Measurements from ENCODE around the gene LPIN1.

The LPIN1 gene

DNA sequence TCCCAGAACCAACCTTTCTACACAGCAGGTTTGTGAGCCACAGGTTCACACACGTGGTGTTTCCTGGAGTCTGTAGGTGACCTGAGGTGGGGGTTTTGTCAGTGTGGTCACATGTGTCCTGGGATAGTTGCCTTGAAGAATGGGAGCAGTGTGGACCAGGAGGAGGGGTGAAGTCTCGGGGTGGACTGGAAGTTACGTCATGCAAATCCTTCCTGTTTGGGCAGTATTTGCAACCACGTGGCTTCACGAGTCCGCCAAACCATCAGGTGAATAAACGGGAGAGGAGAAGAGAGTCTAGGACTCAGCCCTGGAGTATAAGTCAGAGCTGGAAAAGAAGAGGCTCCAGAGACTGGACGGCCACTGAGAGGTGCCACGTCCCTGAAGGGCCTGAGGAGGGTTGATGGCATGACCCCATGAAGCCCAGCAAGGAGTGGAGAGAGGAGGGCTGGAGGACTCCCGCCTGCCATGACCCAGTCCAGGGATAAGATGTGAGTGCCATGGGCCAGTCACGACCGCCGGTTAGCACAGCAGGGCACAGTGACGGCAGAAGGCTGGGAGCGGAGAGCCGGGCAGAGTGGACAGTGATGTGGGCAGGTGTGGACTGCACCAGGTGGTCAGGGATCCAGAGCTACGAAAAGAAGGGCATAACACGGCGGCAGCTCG is 16.5 kb downstream of the LPIN1 start:
- no peak for DNase-seq

DNA sequence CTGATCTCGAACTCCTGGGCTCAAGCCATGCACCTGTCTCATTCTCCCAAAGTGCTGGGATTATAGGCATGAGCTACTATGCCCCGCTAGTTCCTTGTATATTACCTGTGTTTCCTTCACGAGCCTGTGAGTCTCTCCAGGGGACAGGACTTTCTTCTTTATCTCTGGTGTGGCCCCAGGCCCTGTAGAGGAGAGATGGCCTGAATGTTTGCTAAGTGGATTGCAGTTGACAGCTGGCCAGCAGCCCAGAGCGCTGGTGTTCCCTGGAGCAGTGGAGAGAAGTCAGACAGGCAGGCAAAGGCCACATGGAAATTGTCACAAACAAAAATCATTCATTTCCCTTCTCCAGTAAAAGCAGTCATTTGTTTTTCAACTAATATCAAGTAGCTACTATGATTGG is 17.9 kb downstream of the LPIN1 start:
- DNase-seq, result no peak

DNA sequence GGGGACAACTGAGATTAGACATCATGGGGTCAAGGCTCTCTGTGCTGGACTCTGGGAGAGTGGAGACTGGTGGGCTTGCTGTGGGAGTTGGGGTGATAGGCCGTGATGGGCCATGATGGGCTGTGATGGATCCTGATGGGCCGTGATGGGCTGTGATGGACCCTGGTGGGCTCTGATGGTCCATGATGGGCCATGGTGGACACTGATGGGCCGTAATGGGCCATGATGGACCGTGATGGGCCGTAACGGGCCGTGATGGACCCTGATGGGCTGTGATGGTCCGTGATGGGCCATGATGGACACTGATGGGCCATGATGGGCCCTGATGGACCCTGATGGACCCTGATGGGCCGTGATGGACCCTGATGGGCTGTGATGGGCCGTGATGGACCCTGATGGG is 18.5 kb downstream of the LPIN1 start:
- no peak for DNase-seq

DNA sequence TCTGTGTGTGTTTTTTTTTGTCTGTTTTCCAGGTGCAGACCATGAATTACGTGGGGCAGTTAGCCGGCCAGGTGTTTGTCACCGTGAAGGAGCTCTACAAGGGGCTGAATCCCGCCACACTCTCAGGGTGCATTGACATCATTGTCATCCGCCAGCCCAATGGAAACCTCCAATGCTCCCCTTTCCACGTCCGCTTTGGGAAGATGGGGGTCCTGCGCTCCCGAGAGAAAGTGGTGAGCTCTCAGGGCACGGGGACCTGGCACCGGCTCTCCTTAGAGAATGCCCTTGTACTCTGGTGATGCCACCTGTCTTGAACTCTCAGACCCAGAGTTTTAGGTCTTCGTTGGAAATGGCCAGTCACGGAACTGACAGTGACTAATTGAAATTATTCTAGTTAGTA is 19.1 kb downstream of the LPIN1 start:
- DNase-seq, result no peak

DNA sequence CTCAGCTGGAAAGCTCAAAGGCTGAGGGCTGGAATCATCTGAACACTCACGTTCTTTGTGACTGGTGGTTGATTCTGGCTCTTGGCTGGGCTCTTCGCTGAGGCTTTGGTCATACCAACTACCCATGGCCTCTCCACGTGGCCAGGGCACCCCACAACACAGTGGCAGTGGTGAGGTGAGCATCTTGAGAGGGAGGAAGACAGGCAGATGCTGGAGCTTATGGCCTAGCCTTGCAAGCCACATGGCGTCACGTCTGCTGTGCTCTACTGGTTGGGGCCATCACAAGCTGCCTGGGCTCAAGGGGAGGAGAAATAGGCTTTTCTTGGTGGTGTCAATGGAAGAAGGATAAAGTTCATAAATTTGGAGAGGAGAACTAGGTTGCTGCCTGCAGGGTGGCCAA is 19.6 kb downstream of the LPIN1 start:
- DNase-seq, result no peak

DNA sequence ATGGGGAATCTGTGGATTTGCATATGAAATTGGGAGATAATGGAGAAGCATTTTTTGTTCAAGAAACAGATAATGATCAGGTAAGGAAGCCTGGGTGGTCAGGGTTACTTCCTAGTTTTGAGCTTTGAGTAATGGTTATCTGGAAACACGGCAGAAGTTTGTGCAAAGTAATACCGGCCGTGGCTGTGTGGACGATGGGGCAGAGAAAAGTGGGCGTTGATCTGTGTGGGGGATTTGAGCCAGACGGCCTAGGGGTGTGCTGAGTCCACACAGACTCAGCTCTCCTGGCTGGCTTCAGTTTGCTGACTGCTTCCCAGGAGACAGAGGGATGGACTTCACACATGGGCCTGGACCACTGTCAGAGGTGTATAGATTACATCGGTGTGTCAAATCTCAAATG is 21.3 kb downstream of the LPIN1 start:
- DNase-seq, result no peak

DNA sequence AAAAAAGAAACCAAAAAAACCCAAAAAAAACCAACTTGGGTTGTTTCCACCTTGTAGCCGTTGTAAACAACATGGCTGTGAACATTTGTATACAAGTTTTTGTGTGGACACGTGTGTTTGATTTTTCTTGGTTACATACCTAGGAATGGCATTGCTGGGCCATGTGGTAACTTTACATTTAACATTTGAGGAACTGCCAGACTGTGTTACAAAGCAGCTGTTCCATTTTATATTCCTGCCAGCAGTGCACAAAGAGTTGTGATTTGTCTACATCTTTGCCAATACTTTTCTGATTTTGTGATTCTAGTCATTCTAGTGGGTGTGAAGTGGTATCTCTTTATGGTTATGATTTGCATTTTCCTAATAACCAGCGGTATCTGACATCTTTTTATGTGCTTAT is 22.5 kb downstream of the LPIN1 start:
- no peak for DNase-seq

DNA sequence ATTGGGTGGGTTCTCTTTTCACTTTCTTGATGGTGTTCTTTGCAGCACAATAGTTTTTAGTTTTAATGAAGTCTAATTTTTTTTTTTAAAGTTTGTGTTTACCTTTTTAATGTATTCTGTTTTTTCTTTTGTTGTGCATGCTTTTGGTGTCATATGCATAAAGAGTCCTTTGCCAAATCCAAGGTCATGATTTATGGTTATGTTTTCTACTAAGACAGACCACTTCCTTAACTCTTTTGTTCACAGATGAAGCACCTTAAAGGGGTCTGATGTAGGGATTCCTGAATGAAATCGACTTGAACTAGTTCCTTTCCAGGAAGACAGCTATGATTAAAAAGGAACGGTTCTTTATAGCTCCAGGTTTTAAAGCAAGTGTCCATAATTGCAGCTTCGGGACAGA is 23.1 kb downstream of the LPIN1 start:
- DNase-seq, result no peak

DNA sequence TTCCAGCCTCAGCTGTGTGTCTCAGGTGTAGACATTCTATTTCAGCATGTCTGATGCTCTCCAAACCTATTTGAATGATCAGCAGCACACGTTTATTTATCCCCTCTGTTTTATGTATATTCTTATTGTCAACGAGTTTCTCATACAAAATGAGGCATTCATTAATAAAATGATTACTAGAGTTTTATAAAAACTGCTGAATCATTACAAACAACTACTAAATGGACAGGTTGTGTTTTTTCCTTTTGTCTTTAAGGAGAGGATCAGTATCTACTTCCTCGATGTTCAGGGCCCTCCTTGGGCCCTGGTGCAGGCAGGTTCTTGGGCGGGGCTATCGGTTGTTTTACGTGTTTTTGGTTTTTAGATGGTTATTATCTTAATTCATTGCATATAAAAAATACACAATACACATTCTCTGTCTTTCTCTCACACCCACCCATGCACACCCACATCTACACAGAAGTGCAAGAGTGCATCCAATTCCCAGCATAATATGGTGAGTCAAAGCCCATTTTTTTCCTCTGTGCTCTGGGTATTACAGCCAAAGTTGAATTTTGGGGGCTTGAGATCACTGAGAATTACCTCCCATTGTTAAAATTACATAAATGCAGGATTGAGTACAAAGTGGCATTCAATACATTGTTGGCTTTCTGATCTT is 24.2 kb downstream of the LPIN1 start:
- DNase-seq, result no peak

DNA sequence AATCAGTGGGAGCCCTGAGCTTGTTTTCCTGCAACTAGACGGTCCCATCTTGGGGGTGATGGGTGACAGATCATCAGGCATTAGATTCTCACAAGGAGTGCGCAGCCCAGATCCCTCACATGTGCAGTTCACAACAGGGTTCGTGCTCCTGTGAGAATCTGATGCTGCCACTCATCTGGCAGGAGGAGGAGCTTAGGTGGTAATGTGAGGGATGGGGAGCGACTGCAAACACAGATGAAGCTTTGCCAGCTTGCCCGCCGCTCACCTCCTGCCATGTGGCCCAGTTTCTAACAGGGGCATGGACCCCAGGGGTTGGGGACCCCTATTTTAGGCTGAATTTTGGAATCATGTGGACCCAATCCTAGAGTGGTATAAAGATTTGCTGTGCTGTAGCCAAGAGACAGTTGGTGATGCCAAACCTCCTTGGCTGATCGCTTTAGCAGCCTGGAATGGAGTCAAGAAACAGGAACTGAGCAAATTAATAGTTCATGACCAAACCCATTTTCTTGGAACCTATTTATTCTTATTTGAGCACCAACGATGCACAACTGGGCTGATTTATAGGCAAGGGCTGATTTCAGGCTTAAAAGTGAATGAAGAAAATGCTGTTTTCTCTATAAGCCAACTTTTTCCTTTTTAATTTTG is 25.7 kb downstream of the LPIN1 start:
- DNase-seq, result no peak

DNA sequence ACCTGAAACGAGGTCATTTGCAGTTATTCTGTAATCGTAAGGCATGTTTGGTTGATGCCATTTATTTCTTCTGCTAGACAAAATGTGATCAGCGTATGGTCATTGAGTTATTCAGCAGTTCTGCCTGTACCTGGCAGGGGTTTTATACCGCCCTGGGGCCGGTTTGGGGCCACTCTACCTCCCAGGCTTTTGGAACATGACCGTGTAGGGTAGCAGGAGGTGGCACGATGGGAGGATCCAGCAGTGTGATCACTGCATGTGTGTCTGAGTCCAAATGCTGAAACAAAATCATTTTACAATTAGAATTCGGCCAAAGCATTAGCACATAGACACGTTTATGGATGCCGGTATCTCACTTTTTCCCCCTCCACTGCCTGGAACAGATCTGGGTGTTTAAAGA is 26.7 kb downstream of the LPIN1 start:
- no peak for DNase-seq

DNA sequence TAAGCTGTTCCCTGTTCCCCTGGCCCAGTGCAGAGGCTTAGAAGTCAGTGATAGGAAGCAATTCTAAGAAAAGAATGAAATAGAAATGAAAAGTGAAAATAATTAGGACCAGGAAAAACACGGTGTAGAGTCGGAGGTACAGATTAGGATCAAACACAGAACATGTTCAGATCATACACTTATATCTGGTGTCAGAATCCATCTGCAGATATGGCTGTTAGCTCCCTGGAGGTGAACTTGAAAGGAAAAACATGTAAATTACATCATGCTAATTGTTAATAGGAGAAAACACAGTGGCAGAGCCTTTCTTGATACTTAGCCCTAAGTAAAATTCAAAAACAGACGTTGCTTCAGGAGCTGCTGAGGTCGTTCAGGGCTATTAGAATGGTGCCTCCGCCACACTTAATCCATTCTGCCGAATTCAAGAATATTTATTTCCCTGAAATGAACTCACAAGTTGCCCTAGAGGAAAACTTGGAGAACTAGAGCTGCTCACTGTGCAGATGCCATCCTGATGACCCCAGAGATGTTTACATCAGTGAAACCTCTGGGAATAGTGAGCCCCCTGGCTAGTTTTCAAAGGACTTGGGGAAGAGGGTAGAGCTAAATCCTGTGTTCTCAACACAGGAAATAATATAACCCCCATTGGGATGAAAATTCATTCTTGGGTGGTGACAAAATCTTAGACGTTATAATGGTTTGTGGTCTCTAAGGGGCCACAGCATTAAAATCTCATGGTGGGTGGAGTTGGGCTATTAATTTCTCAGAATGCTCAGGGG is 27.5 kb downstream of the LPIN1 start:
- no peak for DNase-seq

DNA sequence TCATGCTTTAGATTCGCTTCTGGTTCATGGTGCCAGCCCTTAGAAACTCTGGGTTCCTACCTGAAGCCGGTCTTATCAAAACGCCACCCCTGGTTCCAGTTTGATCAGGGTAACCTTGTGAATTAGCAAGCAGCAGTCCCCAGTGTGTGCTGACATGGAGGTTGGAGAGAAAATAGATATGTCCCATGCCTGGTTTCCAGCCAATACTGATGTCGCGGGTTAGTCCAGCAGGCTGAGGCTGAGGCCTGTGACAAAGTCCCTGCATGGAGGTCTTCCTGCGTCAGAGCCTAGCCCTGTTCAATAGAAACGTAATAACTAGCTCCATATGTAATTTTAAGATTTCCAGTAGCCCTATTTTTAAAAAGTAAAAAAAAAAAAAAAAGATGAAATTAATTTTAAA is 28.2 kb downstream of the LPIN1 start:
- no peak for DNase-seq

DNA sequence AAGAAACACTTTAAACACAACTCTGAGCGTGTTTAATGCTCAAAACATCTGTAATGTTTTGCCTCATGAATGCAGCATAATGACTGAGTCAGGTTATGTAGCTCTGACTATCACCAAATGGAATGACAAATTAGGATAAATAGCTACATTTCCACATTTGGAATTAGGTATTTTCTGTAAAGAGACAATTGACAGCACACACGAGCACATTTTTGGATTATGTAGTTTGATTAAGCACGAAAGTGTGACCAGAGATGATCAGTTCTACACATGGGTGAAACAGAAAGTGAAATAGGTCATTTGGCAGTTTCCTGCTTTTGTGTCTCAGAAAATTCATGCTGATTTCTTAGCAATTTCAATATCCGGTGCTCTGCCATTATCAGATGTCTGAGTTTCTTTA is 29.0 kb downstream of the LPIN1 start:
- DNase-seq, result no peak

DNA sequence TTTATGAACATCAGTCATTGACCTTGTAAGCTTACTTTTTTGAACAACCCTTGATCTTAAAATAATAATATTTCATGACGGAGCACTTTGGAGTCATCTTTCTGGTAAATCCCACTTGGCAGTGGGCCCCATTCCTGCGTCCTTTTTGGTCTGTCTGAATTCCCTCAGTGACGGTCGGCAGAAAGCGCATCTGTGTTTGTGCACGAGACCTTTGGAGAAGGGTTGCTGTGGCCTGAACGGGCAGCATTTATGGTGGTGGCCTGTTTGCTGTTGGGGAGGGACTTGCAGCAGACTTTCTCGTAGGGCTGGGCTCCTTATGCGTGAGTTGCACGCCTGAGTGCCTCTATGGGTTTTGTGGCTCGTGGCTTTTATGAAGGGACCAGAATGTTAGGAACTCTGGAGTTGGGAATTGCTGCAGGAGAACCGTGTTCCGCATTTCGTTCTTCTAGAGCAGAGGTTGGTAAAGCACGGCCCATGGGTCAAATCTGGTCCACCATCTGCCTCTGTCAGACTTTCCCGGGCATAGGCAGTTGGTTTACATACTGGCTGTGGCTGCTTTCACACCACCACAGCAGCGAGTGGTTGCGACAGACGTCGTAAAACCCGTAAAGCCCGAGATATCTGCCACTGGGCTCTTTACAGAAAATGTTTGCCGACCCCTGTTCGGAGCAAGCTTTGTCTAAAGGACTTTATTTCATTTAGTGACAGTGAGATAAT is 30.8 kb downstream of the LPIN1 start:
- no peak for DNase-seq

DNA sequence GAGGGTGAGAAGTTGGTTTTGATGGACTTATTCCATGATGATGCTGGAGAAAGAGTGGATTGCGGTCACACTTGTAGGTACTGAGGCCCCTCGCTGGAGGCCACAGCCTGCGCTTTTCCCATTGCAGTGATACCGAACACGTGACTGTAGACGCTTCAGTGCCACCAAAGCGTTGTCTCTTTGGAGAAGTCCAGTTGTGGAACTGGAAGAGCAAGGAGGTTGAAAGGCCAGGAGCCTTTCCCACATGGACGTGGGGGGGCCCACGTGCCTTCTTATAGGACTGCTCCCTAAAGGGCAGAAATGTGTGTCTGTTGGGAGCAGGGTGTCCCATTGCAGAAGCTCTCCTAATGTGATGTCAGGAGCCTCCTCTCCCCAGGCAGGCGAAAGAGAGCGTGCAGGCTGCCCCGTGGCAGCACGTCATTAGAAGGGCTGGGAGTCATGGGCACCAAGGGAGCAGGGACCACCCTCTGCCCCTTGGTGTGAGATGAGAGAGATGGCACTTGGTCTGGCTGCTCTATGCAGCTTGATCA is 31.5 kb downstream of the LPIN1 start:
- no peak for DNase-seq

DNA sequence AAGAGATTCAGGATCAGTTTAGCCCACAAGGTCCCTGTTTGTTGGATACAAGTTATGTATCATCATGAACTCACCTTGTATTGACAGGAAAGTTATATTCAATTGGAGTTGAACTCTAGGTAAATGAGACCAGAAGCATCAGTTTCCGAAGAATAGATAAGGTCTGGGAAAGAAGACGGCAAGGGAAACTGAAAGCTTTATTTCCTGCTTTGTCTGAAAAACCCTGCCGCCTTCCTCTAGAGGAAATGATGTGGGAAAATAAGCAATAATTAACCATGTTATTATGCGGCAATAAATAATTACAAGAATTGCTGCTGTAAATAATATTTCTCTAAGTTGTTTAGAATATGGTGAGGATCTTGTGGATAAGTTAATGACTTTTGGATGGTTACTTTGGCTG is 32.0 kb downstream of the LPIN1 start:
- no peak for DNase-seq

DNA sequence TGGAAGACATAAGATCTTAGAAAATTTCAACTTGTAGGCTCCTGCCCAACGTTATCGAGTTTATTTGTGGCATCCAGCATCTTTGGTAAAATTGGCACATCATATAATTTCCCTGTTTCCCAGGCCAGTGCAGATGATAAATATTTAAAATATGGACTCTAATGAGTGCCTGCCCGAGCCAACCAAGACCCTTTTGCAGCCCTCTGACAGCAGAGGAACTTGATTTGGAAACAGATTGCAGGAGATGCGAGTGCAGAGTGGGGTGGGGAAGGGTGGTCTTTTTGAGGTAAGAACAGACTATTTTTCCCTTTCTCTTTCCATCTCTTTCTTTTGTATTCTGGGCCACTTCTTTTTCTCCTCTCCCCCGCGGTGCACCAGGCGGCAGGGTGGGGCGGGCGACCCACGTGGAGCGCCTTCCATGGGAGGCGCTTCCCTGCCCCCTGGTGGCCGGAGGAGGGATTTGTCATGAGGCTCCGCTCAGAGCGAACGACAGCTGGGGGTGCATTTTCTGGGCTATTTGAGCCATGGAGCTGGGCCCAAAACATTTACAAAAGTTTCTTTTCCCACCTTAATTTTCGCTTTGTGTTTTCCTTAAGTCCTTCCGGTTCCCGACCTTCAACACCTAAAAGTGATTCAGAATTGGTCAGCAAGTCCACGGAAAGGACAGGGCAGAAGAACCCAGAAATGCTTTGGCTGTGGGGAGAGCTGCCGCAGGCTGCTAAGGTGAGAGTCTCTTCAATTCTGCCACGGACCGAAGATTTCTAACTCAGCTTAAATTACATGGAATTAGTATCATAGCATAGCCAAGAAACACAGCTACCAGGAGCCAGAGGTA is 32.7 kb downstream of the LPIN1 start:
- peak; percentile 81 for DNase-seq

DNA sequence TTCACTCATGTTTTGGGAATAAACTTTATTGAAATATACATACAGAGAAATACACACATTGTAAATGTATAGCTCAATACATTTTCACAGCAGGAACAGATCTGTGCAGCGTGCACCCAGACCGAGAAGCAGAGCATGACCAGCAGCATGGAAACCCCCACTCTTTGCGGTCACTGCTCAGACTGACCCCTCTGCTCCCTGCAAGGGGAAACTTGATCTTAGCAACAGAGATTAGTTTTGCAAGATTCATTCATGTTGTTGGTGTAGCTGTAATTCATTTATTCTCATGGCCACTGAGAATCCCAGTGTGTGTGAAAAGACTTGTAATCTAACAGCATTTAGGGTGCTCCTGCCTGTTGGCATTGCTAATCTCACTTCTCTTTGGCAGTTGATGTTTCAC is 35.2 kb downstream of the LPIN1 start:
- DNase-seq, result no peak

DNA sequence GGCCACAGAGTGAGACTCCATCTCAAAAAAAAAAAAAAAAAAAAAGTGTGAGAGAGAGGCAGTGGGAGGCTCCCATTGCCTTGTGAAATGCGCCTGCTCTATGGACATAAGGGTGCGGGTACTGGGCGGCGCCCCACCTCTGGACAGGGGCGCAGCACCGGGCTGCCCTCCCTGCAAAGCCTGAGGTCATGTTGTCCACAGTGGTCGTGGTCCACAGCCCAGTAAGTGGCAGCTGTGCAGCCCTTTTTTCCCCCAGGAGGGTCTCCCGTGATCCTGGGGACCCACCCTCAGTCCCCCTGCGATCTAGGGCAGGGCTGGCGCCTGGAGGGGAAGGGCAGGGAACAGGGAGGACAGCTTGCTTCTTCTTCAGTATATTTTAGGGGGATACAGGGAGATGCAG is 37.8 kb downstream of the LPIN1 start:
- DNase-seq, result no peak

DNA sequence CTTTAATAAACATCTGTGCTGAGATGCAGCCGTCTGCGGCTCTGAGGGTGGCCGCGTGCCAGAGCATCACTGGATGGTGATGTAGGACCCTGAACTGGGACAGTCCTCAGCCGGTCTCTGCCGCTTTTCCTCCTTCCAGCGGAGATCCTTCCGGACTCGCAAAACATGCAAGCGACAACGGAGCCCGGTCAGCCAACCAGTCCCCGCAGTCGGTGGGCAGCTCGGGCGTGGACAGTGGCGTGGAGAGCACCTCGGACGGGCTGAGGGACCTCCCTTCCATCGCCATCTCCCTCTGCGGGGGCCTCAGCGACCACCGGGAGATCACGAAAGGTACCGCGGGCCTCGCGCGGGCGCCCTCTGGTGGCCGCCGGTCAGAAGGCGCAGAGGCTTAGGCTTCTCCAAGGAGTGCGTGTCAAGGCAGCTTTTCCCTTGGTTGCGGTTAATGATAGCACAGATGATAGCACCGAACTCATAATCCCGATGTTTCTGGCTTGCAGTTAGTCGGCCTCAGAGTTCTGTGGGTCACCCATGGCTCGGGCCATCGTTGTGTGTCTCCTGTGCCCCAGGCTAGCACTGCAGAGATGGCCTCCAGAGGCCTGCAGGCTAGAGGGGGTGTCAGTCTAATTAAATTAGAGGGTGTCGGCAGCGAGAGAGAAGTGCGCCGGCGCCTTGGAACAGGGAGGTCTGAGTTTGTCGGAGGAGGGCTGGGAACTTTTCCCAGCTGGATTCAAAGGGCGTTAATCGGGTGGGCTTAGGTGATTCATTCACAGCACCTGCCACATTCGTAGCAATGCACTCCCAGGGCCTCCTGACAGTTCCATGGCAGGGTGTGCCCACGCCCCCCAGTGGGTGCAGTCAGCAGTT is 38.5 kb downstream of the LPIN1 start:
- DNase-seq, result peak; percentile 79

Measured in femur (tissue), 1 donor.